Stomach (tissue), 9 donors: ENCODE measurements around the gene FOXO4. TPM values are rescaled to one million over a fixed set of nuclear protein-coding genes. Genes with fewer than 3 reads are reported as not detected.

Experiments used
- DNase-seq, 2 donors: peaks; one replicate each; pipeline versions ENCODE4 v3.0.0 to v3.0.0-alpha.2; 2013 to 2019
- H3K27ac ChIP-seq, 5 donors: fragments of 200-600 bp in 4 of 5; sonication (generic) in 4 of 5; one replicate each; pipeline ENCODE4 v1.5.1; 2013 to 2019; ENCODE audit warnings: mild to moderate bottlenecking in 1 of 5, moderate library complexity in 1 of 5
- H3K27me3 ChIP-seq, 3 donors: fragments of 200-600 bp; sonication (generic); one replicate each; pipeline ENCODE4 v1.5.1; 2017 to 2019; ENCODE audit warnings: mixed run types in 1 of 3
- H3K36me3 ChIP-seq, 4 donors: fragments of 200-600 bp; sonication (generic); 1 replicate in 3 of 4; 2 replicates in 1 of 4; pipeline ENCODE4 v1.5.1; 2016 to 2019
- H3K4me1 ChIP-seq, 4 donors: fragments of 200-600 bp; sonication (generic); one replicate each; pipeline ENCODE4 v1.5.1; 2016 to 2019
- H3K4me3 ChIP-seq, 4 donors: fragments of 200-600 bp; sonication (generic) in 3 of 4; one replicate each; pipeline ENCODE4 v1.5.1; 2016 to 2019; ENCODE audit warnings: mild to moderate bottlenecking in 1 of 4
- H3K9me3 ChIP-seq, 4 donors: fragments of 200-600 bp; sonication (generic); one replicate each; pipeline ENCODE4 v1.5.1; 2016 to 2019
- CTCF ChIP-seq, 7 experiments: fragments of 450-650 bp in 4 of 7; fragments of 200-600 bp in 3 of 7; sonication (generic) in 3 of 7; IDR thresholded peaks; one replicate each; pipeline ENCODE4 v1.5.1; 2016 to 2019; ENCODE audit warnings: antibody characterized with exemption in 7 of 7, control low read depth in 2 of 7, mild to moderate bottlenecking in 1 of 7
- EP300 ChIP-seq: sonication (generic); formaldehyde crosslinking; IDR thresholded peaks from one replicate; pipeline ENCODE4 v1.6.1; 2017; ENCODE audit warnings: antibody characterized with exemption
- POLR2A ChIP-seq, 4 donors: fragments of 450-650 bp; IDR thresholded peaks; one replicate each; pipeline ENCODE4 v1.6.1; 2016; ENCODE audit warnings: antibody characterized with exemption in 4 of 4, control low read depth in 2 of 4, mild to moderate bottlenecking in 1 of 4, moderate library complexity in 1 of 4
- POLR2AphosphoS5 ChIP-seq, 3 donors: sonication (generic); formaldehyde crosslinking; IDR thresholded peaks; one replicate each; pipeline ENCODE4 v1.6.1; 2016; ENCODE audit warnings: antibody characterized with exemption in 3 of 3
- WGBS, 5 donors: extraction: QIAGEN DNeasy Blood & Tissue Kit in 3 of 5; methylation state at CpG; one replicate each; pipeline versions ENCODE4 v1.1.5 to v1.1.7; 2013 to 2018; 5-methylcytosine and 5-hydroxymethylcytosine counted together
- intact Hi-C: fragments of 100-400 bp; cut with DNase I; formaldehyde crosslinking; loops from one replicate; pipeline ENCODE4 v1.15.1; 2023; ENCODE audit warnings: low total_unique reads
- polyA plus RNA-seq, 3 donors: library from polyadenylated mRNA; stranded (reverse); fragments of 200-250 nt; gene quantifications; one replicate each; pipeline ENCODE4 v1.2.3, GENCODE V29; 2013
- total RNA-seq, 5 donors: library from RNA; depleted of rRNA; stranded (reverse); fragments of >200 nt; gene quantifications; one replicate each; pipeline versions ENCODE4 v1.1.0 to v1.2.3, GENCODE V29; 2014 to 2016
- donor health status: healthy with polysubstance abuse.
- donor health status: Bipolar disorder and iron deficiency.
- donor health status: healthy.

The FOXO4 gene
- total and polyA plus RNA-seq, 8 donors = 3.1 to 31.4 (median 8.7) TPM

GRCh38 chrX:71118985-71119535 lies 23.4 kb downstream of the FOXO4 start:
- no peak for DNase-seq
- H3K27ac ChIP-seq = peak overlapping the region in 4 of 5 donors; percentile 82 to 87 (median 86)
- H3K9me3 ChIP-seq = no peaks in the 10 kb centered on the region
- peaks cover 0 to 25% (median 12%) of the 10 kb centered on the region in 4 donors for H3K4me1 ChIP-seq
- 2 to 43% (median 6%) methylated on average over 6 to 17 of the region's 17 CpGs for WGBS, 5 donors
- intact Hi-C loops = no loop called here
- H3K27me3 ChIP-seq = no peaks in the 10 kb centered on the region
- peaks cover 6 to 40% (median 35%) of the 10 kb centered on the region in 4 donors for H3K36me3 ChIP-seq
- no peak for TF ChIP-seq CTCF (IDR thresholded peaks at IDR 0.05)
- no peak for TF ChIP-seq POLR2A (IDR thresholded peaks at IDR 0.05)
- no peak for TF ChIP-seq POLR2AphosphoS5 (IDR thresholded peaks at IDR 0.05)
- no peak for TF ChIP-seq EP300
- peak overlapping the region; percentile 57 to 69 (median 63) for H3K4me3 ChIP-seq

GRCh38 chrX:71128166-71128833 lies 32.6 kb downstream of the FOXO4 start:
- intact Hi-C loops = no loop called here
- Histone ChIP-seq H3K4me1 (peaks cover 0 to 7% (median 6%) of the 10 kb centered on the region in 4 donors), H3K36me3 (peaks cover 14 to 99% (median 95%) of the 10 kb centered on the region in 4 donors), H3K4me3 (no peak overlapping the region), H3K27ac (no peak overlapping the region), H3K27me3 (no peaks in the 10 kb centered on the region), H3K9me3 (no peaks in the 10 kb centered on the region)
- DNase-seq = no peak
- WGBS, 5 donors = 70 to 81% (median 74%) methylated on average over 12 of the region's 12 CpGs
- TF ChIP-seq POLR2A (IDR thresholded peaks at IDR 0.05) = no peak
- TF ChIP-seq POLR2AphosphoS5 (IDR thresholded peaks at IDR 0.05) = no peak
- TF ChIP-seq EP300 = no peak
- no peak for TF ChIP-seq CTCF (IDR thresholded peaks at IDR 0.05)

GRCh38 chrX:71128915-71129765 lies 33.5 kb downstream of the FOXO4 start:
- no peaks in the 10 kb centered on the region for H3K27me3 ChIP-seq
- H3K27ac ChIP-seq = no peak overlapping the region
- no peak overlapping the region for H3K4me3 ChIP-seq
- TF ChIP-seq EP300 (no peak), POLR2A (IDR thresholded peaks at IDR 0.05) (no peak), CTCF (IDR thresholded peaks at IDR 0.05) (peak in 5 of 7 experiments; percentile 52 to 78 (median 68)), POLR2AphosphoS5 (IDR thresholded peaks at IDR 0.05) (peak in 1 of 3 donors; percentile 47)
- peak; percentile 83 to 89 for DNase-seq
- no peaks in the 10 kb centered on the region for H3K9me3 ChIP-seq
- H3K4me1 ChIP-seq = peaks cover 0 to 7% (median 6%) of the 10 kb centered on the region in 4 donors
- peaks cover 7 to 99% (median 95%) of the 10 kb centered on the region in 4 donors for H3K36me3 ChIP-seq
- intact Hi-C loops = no loop called here
- 19 to 32% (median 24%) methylated on average over 16 to 18 of the region's 18 CpGs for WGBS, 5 donors

- WGBS, 5 donors = 63 to 88% (median 83%) methylated on average over 2 to 4 of the region's 4 CpGs
- H3K36me3 ChIP-seq = peaks cover 14 to 99% (median 95%) of the 10 kb centered on the region in 4 donors
- H3K4me3 ChIP-seq = no peak overlapping the region
- H3K4me1 ChIP-seq = peaks cover 0 to 7% (median 6%) of the 10 kb centered on the region in 4 donors
- TF ChIP-seq EP300 = no peak
- no peak for TF ChIP-seq POLR2AphosphoS5 (IDR thresholded peaks at IDR 0.05)
- no peak for TF ChIP-seq POLR2A (IDR thresholded peaks at IDR 0.05)
- TF ChIP-seq CTCF (IDR thresholded peaks at IDR 0.05) = no peak
- H3K27me3 ChIP-seq = no peaks in the 10 kb centered on the region
- DNase-seq = no peak
- H3K27ac ChIP-seq = no peak overlapping the region
- H3K9me3 ChIP-seq = no peaks in the 10 kb centered on the region
- intact Hi-C loops = no loop called here
These were observed 35.9 kb downstream of the FOXO4 start for GRCh38 chrX:71131510-71131909.
